Embryonic facial prominence (tissue), 1 donor: ENCODE measurements around the gene C2orf69.
"Not testable (repeated sequence)": the region's sequence is repeated elsewhere in the genome, so short reads cannot be mapped to it uniquely, and the experiment has no call there.

Experiments used
- DNase-seq: peaks from one replicate; pipeline ENCODE4 v3.0.0-alpha.2; 2016; ENCODE audit errors: extremely low spot score

C2orf69 gene

GRCh38 chr2:199911052-199911876 lies at the start of gene C2orf69:
C2orf69 (plus strand) TSS chr2:199911293; CDS start chr2:199911439, 146 bp downstream.
- DNase-seq: peak; percentile 98

GRCh38 chr2:199862788-199863187 lies 48.3 kb upstream of the C2orf69 start:
- no peak for DNase-seq

- no peak for DNase-seq
These were observed 45.2 kb upstream of the C2orf69 start for GRCh38 chr2:199865905-199866304.

- no peak for DNase-seq
These were observed 42.5 kb upstream of the C2orf69 start for GRCh38 chr2:199868431-199869226.

GRCh38 chr2:199869227-199869541 lies 41.9 kb upstream of the C2orf69 start:
- no peak for DNase-seq

- DNase-seq: no peak
These were observed 41.4 kb upstream of the C2orf69 start for GRCh38 chr2:199869653-199870052.

GRCh38 chr2:199870581-199870980 lies 40.5 kb upstream of the C2orf69 start:
- no peak for DNase-seq

- no peak for DNase-seq
These were observed 36.9 kb upstream of the C2orf69 start for GRCh38 chr2:199874209-199874608.

- no peak for DNase-seq
These were observed 35.7 kb upstream of the C2orf69 start for GRCh38 chr2:199875400-199875799.

GRCh38 chr2:199882667-199883066 lies 28.4 kb upstream of the C2orf69 start:
- no peak for DNase-seq

GRCh38 chr2:199883474-199884212 lies 27.4 kb upstream of the C2orf69 start:
- DNase-seq: no peak

GRCh38 chr2:199895406-199895805 lies 15.7 kb upstream of the C2orf69 start:
- DNase-seq: no peak

GRCh38 chr2:199896617-199897016 lies 14.5 kb upstream of the C2orf69 start:
- no peak for DNase-seq

- no peak for DNase-seq
These were observed 9.2 kb upstream of the C2orf69 start for GRCh38 chr2:199901942-199902341.

GRCh38 chr2:199902486-199903110 lies 8.5 kb upstream of the C2orf69 start:
- DNase-seq: no peak

- no peak for DNase-seq
These were observed 8.0 kb upstream of the C2orf69 start for GRCh38 chr2:199903111-199903510.

- no peak for DNase-seq
These were observed 3.9 kb upstream of the C2orf69 start for GRCh38 chr2:199907008-199907714.

- no peak for DNase-seq
These were observed 598 bp upstream of the C2orf69 start for GRCh38 chr2:199910338-199911051.

- DNase-seq: no peak
These were observed 726 bp downstream of the C2orf69 start for GRCh38 chr2:199911877-199912161.

- DNase-seq: not testable (repeated sequence)
These were observed 1.5 kb downstream of the C2orf69 start for GRCh38 chr2:199912553-199913114.
